Right hindlimb (tissue), 1 donor: Measurements from ENCODE around the gene ACSF2.

ENCODE experiments used
- DNase-seq: peaks from one replicate; pipeline ENCODE4 v3.0.0-alpha.2; 2018

ACSF2 gene

GRCh38 chr17:50440838-50441829 is 15.1 kb downstream of the ACSF2 start:
- no peak for DNase-seq

DNA sequence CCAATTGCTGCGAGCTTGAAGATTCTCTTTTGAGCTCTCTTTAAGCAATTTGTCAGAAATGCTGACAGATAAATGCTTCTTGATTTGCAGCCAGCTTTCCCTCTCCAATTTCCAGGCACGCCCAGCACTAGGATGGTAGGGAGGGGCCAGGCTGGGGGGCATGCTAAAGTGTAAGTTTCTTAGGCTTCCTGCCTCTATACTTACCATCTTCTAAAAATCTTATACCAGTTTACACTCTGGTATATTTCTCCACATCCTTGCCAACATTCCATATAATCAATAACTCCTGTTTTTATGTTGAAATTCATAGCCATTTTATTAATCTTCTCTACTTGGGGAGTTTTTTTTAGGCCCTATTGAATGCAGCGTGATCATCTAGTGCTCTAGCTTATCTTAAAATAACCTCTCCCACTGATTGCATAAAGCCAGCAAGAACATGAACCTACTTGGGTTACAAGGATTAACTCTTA is 17.5 kb downstream of the ACSF2 start:
- no peak for DNase-seq

GRCh38 chr17:50444841-50445715 is 19.1 kb downstream of the ACSF2 start:
- no peak for DNase-seq

- DNase-seq: no peak
These were observed 19.8 kb downstream of the ACSF2 start for GRCh38 chr17:50445730-50446325.

- DNase-seq: no peak
These were observed 22.0 kb downstream of the ACSF2 start for GRCh38 chr17:50447870-50448595.

DNA sequence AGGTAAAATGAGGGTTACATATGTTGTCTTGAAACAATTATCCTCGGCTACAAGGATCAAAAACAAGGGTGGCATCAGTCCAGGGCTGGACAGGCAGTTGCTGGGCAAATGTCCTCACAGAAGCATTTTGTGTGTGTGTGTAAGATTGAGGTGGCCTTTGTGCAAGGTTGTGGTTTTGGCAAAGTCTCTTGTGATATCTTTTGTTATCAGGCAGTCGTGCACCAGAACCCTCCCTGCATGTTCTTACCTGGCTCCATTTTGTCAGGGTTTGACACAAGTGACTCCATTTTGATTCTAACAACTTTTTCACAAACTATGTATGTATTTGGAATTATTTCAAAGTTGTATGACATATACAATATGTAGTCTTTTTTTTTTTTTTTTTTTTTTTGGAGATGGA is 22.6 kb downstream of the ACSF2 start:
- DNase-seq: no peak

GRCh38 chr17:50451943-50452629 is 26.1 kb downstream of the ACSF2 start:
- no peak for DNase-seq

- DNase-seq: no peak
These were observed 26.7 kb downstream of the ACSF2 start for GRCh38 chr17:50452630-50453300.

GRCh38 chr17:50453901-50454300 is 27.9 kb downstream of the ACSF2 start:
- DNase-seq: no peak

DNA sequence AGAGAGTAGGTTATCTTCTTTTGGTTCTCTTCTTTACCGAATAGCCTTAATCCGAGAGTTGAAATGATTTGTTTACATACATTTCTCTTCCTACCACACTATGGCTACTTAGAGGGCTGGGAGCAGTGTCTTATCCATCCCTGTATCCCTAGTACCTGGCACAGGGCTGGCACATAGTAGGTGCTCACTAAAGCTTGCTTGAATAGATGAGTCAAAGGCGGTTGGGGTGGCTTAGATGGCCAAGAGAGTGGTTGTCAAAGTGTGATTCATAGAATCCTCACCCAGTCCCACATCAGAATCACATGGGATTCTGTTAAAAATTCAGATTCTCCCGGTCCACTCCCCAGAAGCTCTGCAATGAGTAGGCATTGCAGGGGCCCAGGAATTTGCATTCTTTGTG is 31.6 kb downstream of the ACSF2 start:
- no peak for DNase-seq

GRCh38 chr17:50458270-50458669 is 32.3 kb downstream of the ACSF2 start:
- no peak for DNase-seq

GRCh38 chr17:50458701-50459676 is 33.0 kb downstream of the ACSF2 start:
- no peak for DNase-seq

DNA sequence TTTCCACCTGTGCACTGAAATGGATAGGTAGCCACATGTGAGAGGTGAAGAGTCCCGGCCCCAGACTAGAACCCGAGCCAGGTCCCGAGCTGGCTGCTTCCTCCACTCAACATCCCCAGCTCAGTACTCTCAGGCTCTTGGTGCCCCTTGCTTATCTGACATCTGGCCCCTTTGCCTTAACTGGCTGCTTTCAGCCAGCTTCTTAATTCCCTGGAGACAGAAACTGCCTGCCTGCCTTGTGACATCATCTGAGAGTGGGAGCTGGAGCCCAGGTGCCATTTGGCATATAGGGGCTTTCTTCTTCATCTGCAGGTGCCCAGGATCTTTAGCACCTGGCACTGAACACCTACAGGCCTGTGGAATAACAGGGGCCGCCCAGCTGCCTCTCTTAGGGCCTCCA is 33.7 kb downstream of the ACSF2 start:
- no peak for DNase-seq

GRCh38 chr17:50460831-50461526 is 35.0 kb downstream of the ACSF2 start:
- no peak for DNase-seq

DNA sequence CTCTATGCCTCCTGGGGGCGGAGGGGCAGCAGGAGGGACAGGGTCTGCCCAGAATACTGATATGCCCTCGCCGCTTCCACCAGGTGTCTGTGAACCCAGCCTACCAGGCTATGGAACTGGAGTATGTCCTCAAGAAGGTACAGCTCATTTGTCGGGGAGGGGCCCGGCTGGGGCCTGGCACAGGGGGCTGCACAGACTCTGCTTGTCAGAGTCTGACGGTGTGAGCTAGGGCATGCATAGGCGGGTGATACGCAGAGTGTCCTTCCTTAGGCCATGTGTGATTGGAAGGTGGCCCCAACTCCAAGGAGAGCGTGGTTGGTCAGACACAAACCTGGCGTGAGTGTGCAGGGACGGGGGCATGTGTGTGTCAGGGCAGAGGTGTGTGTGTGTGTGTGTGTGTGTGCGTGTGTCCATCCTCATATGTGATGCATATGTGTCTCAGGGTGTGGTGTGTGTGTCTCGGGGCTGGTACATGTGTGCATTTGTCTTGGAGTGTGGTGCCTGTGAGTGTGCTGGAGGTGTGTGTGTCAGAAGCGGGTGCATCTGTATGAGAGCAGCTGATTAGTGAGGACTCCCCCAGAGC is 35.6 kb downstream of the ACSF2 start:
- no peak for DNase-seq

GRCh38 chr17:50462446-50462845 is 36.4 kb downstream of the ACSF2 start:
- DNase-seq: no peak

GRCh38 chr17:50464121-50464520 is 38.1 kb downstream of the ACSF2 start:
- DNase-seq: no peak

GRCh38 chr17:50464736-50465135 is 38.7 kb downstream of the ACSF2 start:
- DNase-seq: no peak

DNA sequence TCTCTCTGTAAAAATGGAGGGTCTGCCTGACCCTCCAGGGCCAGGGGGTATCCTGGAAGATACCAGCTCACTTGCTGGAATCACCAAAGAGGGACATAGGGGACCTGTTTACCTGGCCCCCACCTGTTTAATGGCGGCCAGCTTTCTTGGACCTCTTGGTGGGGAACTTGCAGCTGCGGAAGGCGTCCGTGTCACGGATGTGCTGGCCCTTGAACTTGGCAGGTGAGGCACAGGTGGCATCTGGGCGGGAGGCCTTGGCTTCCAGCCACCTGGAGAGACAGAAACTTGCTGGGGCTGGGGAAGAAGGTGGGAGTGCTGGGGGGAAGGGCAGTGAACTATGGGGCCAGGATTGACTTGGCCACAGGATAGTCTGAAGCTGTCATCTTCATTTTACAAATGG is 39.2 kb downstream of the ACSF2 start:
- DNase-seq: no peak
